ENCODE results near the gene MISP. TPM values are rescaled to one million over a fixed set of nuclear protein-coding genes. Genes with fewer than 3 reads are reported as not detected.
A peak's percentile ranks its signal among the peaks of the same experiment; 100 is the strongest.

MISP gene
- total and polyA plus RNA-seq, 2 of the 8 experiments (the other 6 are each of a cell fraction or from before 2014, with no cell fraction given) = 0.43 to 0.45 TPM

DNA sequence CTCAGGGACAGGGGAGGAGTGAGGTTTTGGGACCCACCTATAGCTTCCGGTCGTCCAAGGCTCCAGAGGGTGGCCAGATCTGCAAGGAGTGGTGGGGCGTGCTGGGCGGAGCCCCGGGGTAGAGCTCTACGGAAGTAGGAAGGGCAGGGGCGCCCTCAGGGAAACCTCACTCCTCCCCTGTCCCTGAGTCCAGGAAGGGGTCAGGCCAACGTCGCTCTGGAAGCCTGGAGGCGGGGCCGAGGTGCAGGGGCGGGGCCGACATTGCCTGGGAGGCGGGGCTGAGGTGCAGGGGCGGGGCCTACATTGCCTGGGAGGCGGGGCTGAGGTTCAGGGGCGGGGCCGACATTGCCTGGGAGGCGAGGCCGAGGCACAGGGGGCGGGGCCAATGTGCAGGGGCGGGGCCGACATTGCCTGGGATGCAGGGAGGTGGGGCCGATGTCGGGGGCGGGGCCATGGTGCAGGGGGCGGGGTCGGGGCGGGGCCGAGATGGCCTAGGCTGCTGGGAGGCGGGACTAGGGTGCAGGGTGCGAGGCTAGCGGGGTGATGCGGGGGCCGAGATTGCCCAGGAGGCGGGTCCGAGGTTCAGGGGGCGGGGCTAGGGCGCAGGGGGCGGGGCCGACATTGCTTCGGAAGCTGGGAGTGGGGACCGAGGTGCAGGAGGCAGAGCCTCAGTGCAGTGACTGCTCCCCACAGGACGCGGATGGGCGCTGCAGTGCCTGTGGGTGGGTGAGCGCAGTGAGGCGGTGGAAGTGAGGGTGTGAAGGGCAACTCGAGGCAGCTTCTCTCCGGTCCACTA is 47.1 kb upstream of the MISP start:
- peak overlapping the region; percentile 1 to 59 (median 32); a peak in 7 of 8 replicates for H3K4me3 ChIP-seq (ENCODE audit: extremely low read depth in 1 of 4, insufficient read depth in 2 of 4, low read depth in 3 of 4, low read length in 4 of 4)
- no peak for FAIRE-seq
- TF ChIP-seq TBP (IDR thresholded peaks at IDR 0.05; ENCODE audit: low read depth, low read length) (peak; percentile 81), SP2 (IDR thresholded peaks at IDR 0.05; ENCODE audit: low read length) (no peak), GTF2F1 (IDR thresholded peaks at IDR 0.05; ENCODE audit: borderline replicate concordance, low read depth, low read length) (no peak), POLR2A (IDR thresholded peaks at IDR 0.05; ENCODE audit: control extremely low read depth in 1 of 2, low read depth in 2 of 2, low read length in 2 of 2) (peak in 1 of 2 experiments; percentile 47; a peak in 2 of 3 replicates), TCF12 (IDR thresholded peaks at IDR 0.05; ENCODE audit: low read depth, low read length) (no peak), CBX8 (IDR thresholded peaks at IDR 0.05; ENCODE audit: borderline replicate concordance, low read depth, low read length) (no peak), PHF8 (conservative IDR thresholded peaks at IDR 0.05; ENCODE audit: low read depth, low read length) (peak; percentile 45; the same call in 1 of the 2 replicates), SP4 (IDR thresholded peaks at IDR 0.05; ENCODE audit: low read length) (peak; percentile 41; the same call in 1 of the 2 replicates), CHD2 (IDR thresholded peaks at IDR 0.05; ENCODE audit: low read length) (no peak), POLR2AphosphoS5 (IDR thresholded peaks at IDR 0.05; ENCODE audit: low read depth, low read length) (peak; percentile 77; the same call in 1 of the 2 replicates), NANOG (IDR thresholded peaks at IDR 0.05; ENCODE audit: insufficient read depth, low read depth, low read length, poor library complexity, severe bottlenecking) (no peak), CREB1 (IDR thresholded peaks at IDR 0.05) (0 out of 2 replicates have a peak, but pooled peaks have one; percentile 15), KDM4A (IDR thresholded peaks at IDR 0.05; ENCODE audit: low read depth, low read length, severe bottlenecking) (peak; percentile 43)

More for the DNA sequence above, 47.1 kb upstream of the MISP start:
- H2BK12ac ChIP-seq (ENCODE audit: low read depth, low read length) = peak overlapping the region; percentile 60; the same call in 1 of the 2 replicates
- H3K27me3 ChIP-seq (replicated peaks in 1 of 4; ENCODE audit: control insufficient read depth in 3 of 4, extremely low read depth in 1 of 4, insufficient read depth in 3 of 4, low read length in 3 of 4) = no peaks in the 10 kb centered on the region
- peak overlapping the region; percentile 91 for H4K91ac ChIP-seq (replicated peaks; ENCODE audit: insufficient read length, low read length)
- ChIA-PET POLR2A (ENCODE audit: partially characterized antibody) (interaction anchor here (0.5 to 2.0 kb wide), 13 partner anchors 11 to 608 kb away, joined by 3 to 11 read pairs (median 3); partner anchors contain the start of gene BSG), CTCF (ENCODE audit: partially characterized antibody) (interaction anchor here (0.8 to 3.7 kb wide), 8 partner anchors 15 to 193 kb away, joined by 3 to 15 read pairs (median 4); partner anchors contain the start of gene POLRMT)
- H3K79me2 ChIP-seq (ENCODE audit: control insufficient read depth in 1 of 2, insufficient read depth in 2 of 2, low read length in 2 of 2) = no peaks in the 10 kb centered on the region
- H3K14ac ChIP-seq (ENCODE audit: insufficient read length) = no peak overlapping the region
- no peak overlapping the region for H3K4ac ChIP-seq (replicated peaks; ENCODE audit: insufficient read length, low read depth, low read length)
- H3K27ac ChIP-seq (ENCODE audit: low read depth, low read length) = no peak overlapping the region
- peak; percentile 90 to 100 for DNase-seq (ENCODE audit: low read depth in 1 of 2, low spot score in 2 of 2)
- peak overlapping the region; percentile 81; the same call in 1 of the 2 replicates for H2BK5ac ChIP-seq (ENCODE audit: low read depth, low read length)
- no peaks in the 10 kb centered on the region for H3K36me3 ChIP-seq (ENCODE audit: control insufficient read depth in 2 of 4, insufficient read depth in 4 of 4, low read length in 3 of 4)
- H2BK15ac ChIP-seq (ENCODE audit: low read length) = peak overlapping the region; percentile 92; the same call in 1 of the 2 replicates
- no peak overlapping the region for H2AK5ac ChIP-seq (ENCODE audit: low read depth, low read length)
- peak overlapping the region; percentile 48 for H4K5ac ChIP-seq (ENCODE audit: insufficient read length, low read depth, low read length)
- no peak overlapping the region for H3K23ac ChIP-seq (ENCODE audit: insufficient read length)
- 3% methylated on average over 6 of the region's 50 CpGs; no CpG with 5 or more reads in 1 of the 2 experiments for WGBS, 2 experiments (ENCODE audit: extremely low coverage in 1 of 2, insufficient coverage in 1 of 2, insufficient read length in 1 of 2, insufficient replicate concordance in 2 of 2, low coverage in 1 of 2, low lambda C conversion rate in 2 of 2, missing lambda C conversion rate in 1 of 2)
- H3K9me3 ChIP-seq (ENCODE audit: insufficient read depth in 2 of 2, low read depth in 1 of 2, low read length in 1 of 2) = no peaks in the 10 kb centered on the region
- H2BK120ac ChIP-seq (replicated peaks; ENCODE audit: low read depth, low read length) = no peak overlapping the region
- peaks cover 3% of the 10 kb centered on the region; the same call in 1 of the 2 replicates for H3K23me2 ChIP-seq (ENCODE audit: low read depth, low read length)
- peak overlapping the region; percentile 71 to 100 for H3K4me2 ChIP-seq (ENCODE audit: insufficient read depth in 1 of 2, low read depth in 2 of 2, low read length in 2 of 2)
- H4K8ac ChIP-seq (ENCODE audit: extremely low read depth, insufficient read depth, low read length) = peak overlapping the region; percentile 35
- H3K4me1 ChIP-seq (replicated peaks in 1 of 4; ENCODE audit: control insufficient read depth in 3 of 4, insufficient read depth in 4 of 4, low read length in 3 of 4) = peaks cover 0 to 8% (median 3%) of the 10 kb centered on the region in 4 experiments; a peak in 6 of 7 replicates
- 0 out of 2 replicates have a peak overlapping the region, but pooled peaks have one; percentile 34 for H2BK20ac ChIP-seq (ENCODE audit: low read length)
- H2AFZ ChIP-seq (ENCODE audit: low read length) = peak overlapping the region; percentile 100
- no peak overlapping the region for H3K56ac ChIP-seq (replicated peaks; ENCODE audit: insufficient read length, low read depth, low read length)
- no peak overlapping the region for H3K9ac ChIP-seq (replicated peaks in 1 of 4; ENCODE audit: extremely low read depth in 1 of 4, low read depth in 3 of 4, low read length in 3 of 4)
- no peaks in the 10 kb centered on the region for H4K20me1 ChIP-seq (replicated peaks in 1 of 2; ENCODE audit: control insufficient read depth in 1 of 2, insufficient read depth in 2 of 2, low read length in 2 of 2)
- no peaks in the 10 kb centered on the region for H3K79me1 ChIP-seq (ENCODE audit: low read depth, low read length)
- peak overlapping the region; percentile 78 for H3K18ac ChIP-seq (ENCODE audit: extremely low read depth, low read length)
